Stimulated activated CD4-positive, alpha-beta T cell treated with anti-CD3 and anti-CD28 coated beads, TNF-alpha, amount 100 ng/mL, for 24 hours (primary cell): ENCODE measurements around the gene EPB42.
"Not testable (repeated sequence)": the region's sequence is repeated elsewhere in the genome, so short reads cannot be mapped to it uniquely, and the experiment has no call there.

ENCODE experiments used
- DNase-seq, 3 experiments: peaks; one replicate each; pipeline ENCODE4 v3.0.0-alpha.2; 2020; ENCODE audit warnings: low read depth in 3 of 3

The EPB42 gene

DNA sequence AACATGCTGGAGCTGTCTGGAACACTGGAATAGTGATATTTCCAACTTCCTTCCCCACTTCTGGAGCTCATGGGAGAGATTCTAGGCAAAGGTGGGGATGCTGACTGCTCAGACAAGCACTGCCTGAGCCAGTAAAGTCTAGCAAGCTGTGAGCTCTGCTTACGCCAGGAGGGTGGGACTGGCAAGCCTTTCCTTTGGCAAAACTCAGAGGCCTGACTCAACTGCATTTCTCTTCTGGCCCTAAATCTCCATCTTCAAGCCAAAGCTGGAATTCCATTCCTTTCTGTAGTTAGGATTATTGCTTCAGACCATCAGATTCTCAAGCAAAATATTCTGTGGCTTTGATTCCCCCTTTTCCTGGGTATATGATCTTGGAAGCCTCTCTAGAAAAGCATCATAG lies 20.3 kb upstream of the EPB42 start:
- DNase-seq = no peak

DNA sequence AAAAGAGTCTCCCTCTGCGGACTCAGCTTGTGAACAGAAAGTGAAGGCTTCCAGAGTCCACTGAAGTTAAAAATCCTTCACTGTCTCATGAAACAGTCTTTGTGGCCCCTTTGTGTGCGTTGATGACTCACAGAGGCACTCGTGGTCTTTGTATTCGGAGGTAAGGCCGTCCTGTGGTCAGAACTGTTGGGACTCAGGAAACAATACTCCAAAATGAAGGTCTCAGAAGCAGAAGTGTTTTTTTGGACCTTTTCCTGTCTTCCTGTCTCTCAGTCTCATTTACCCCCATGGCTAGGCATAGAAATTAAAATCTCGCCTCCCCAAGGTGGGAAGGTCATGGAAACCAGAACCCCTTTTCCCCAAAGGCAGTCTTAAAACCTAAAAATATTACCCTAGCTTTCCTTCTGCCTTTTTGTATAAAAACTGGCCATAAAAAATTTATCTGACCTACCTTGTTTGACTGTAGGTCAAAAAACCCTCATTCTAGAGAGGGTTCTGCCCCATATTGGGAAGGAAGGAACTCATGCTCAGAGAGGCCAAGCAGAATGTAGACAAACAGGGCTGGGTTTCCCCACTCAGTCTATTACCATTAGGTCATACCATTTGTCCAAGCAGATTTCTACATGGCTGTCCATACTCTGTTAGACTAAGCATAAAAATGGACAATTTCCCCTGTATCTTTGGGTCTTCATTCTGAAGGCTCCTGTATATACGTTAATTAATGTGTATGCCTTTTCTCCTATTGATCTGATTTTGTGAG lies 19.1 kb upstream of the EPB42 start:
- DNase-seq = no peak

DNA sequence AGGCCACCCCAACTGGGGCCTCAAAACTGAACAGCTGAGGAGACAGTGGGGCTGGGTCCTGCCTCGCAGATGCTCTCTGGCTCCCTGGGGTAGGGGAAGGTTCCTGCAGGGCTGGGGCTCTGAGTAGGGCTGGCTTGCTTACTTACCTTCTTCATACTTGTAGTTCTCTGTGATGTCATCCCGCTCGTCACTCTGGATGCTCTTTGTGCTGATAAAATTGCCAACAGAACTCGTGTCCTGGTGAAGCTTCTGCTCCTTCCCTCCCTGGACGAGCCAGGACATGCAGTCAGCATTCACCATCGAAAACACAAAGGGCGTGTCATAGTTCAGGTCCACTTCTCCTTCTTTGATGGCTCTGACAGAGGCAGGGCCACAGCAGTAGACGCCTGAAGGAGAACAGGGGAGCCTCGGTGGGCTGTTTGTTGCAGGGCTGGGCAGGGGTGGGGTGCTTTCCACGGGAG lies 17.9 kb upstream of the EPB42 start:
- no peak for DNase-seq

DNA sequence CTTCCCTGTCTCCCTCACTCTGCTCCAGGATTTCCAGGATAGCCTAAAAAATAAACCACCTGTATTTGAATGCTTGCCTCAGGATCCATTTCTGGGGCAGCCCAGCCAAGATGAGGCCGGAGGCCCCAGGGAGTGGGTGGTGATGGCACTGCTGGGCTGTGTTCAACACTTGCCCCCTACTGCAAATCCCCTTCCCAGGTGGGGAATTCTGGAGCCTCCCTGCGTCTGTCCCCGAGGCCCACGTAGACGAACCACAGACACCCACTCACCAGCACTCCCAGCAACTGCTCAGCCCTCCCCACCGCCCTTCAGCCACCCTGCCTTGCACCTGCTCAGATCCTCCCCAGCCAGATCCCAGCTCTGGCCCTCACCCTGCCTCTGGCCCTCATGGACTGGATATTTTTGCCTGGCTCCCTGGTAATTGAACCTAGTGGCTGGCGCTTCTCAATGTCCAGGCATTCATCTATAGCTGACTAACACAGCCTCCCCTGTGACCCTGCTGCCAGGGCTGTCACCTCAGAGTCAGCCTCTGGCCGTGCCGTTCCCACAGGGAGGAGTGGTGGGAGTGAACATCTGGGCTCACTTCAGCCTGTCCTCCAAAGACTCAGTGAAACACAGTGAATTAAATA lies 17.1 kb upstream of the EPB42 start:
- no peak for DNase-seq

DNA sequence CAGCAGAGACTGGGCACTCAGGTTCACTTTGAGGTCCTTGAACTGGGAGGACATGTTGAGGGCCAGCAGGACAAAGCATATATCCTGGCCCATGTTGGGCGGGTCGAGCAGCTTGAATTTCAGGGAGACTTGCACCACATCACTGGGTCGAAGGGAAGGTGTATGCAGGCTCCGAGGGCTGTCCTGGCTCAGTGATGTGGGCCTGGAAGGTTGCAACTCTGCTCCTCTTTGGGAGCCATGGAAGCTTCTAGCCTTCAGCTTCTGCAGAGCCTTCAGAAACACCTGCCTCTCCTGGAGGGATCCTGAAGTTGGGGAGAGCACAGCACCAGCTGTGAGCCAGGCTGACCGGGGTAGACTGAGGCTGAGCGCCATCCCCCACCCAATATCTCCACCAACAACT lies 14.7 kb upstream of the EPB42 start:
- no peak for DNase-seq

DNA sequence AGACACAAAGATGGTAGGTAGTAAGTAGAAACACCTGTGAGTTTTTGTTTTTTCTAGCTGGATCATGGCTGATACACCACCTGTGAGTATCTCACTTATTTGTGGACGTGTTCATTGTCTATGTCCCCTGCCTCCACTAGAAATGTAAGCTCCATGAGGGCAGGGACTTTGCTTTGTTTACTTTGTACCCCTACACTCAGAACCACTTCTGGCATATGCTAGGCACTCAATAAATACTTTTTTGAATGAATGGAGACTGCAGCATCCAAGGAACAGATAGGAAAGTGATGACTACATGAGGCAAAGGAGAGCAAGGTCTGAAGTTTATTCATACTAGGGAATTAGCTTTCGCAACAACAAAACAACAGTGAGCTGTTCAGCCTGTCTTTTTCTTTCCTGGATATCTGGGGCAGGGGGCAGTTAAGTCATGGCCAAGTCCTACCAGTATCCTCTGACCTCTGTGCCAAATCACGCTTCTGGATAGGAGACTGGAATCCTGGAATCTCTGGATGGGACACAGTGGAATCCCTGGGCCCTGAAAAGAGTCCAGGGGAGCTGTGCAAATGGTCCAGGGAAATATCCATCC lies 11.6 kb upstream of the EPB42 start:
- no peak for DNase-seq

DNA sequence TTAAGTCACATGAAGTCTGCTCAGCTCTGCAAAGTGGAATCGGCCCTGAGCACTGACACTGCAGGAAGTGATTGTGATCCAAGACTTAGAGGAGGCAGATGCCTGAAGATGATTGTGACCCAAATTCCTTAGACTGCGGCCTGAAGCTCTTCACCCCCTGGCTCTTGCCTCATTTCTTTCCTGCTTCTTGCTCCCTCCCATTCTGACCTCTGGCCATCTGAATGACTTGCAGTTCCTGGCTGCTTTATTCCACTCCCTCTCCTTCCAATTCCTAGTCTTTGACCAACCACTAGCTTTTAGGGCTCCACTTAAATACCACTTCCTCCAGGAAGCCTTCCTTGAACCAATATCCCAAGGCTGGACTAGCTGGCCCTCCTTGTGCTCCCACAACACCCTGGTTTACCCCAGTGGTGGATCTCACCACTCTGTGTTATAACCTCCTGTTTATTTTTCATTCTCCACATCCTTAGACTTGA lies 9.9 kb upstream of the EPB42 start:
- DNase-seq = no peak

DNA sequence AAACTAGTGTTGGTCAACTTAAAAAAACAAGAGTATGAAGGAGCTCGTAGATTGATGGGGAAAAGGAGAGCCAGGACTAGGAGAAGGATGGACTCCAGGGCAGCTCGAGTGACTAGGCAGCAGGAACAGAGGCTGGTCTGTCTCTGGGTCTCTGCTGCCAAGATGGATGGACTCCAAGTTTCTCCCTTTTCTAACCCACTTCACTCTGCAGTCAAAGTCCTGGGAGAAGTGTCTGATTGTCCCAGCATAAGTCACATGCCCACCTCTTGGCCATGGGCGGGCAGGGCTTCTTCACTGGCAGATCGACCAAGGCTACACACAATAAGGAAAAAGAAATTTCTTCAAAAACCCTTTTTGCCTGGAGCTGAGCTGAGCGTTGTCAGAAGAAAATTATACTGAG lies 9.2 kb upstream of the EPB42 start:
- no peak for DNase-seq

DNA sequence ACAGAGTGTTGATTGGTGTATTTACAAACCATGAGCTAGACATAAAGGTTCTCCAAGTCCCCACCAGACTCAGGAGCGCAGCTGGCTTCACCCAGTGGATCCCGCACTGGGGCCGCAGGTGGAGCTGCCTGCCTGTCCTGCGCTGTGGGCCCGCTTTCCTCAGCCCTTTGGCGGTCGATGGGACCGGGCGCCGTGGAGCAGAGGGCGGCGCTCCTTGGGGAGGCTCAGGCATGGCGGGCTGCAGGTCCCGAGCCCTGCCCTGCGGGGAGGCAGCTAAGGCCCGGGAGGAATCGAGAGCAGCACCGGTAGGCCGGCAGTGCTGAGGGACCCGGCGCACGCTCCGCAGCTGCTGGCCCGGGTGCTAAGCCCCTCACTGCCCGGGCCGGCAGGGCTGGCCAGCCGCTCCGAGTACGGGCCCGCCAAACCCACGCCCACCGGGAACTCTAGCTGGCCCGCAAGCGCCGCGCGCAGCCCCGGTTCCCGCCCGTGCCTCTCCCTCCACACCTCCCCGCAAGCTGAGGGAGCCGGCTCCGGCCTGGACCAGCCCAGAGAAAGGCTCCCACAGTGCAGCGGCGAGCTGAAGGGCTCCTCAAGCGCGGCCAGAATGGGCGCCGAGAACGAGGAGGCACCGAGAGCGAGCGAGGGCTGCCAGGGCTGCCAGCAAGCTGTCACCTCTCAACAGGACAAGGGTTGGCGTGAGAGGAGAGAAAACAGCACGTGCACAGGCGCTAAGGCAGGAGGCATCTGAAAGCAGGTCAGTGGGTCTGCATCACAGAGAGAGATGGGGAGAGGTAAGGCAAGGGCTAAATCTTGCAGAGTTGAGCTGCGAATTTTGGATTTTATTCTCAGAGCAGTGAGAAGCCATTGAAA lies 5.9 kb upstream of the EPB42 start:
- DNase-seq = no peak

DNA sequence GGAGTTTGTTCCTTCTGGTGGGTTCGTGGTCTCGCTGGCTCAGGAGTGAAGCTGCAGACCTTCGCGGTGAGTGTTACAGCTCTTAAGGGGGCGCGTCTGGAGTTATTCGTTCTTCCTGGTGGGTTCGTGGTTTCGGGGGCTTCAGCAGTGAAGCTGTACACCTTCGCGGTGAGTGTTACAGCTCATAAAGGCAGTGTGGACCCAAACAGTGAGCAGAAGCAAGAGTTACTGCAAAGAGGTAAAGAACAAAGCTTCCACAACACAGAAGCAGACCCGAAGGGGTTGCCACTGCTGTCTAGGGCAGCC lies 5.1 kb upstream of the EPB42 start:
- DNase-seq = not testable (repeated sequence)

DNA sequence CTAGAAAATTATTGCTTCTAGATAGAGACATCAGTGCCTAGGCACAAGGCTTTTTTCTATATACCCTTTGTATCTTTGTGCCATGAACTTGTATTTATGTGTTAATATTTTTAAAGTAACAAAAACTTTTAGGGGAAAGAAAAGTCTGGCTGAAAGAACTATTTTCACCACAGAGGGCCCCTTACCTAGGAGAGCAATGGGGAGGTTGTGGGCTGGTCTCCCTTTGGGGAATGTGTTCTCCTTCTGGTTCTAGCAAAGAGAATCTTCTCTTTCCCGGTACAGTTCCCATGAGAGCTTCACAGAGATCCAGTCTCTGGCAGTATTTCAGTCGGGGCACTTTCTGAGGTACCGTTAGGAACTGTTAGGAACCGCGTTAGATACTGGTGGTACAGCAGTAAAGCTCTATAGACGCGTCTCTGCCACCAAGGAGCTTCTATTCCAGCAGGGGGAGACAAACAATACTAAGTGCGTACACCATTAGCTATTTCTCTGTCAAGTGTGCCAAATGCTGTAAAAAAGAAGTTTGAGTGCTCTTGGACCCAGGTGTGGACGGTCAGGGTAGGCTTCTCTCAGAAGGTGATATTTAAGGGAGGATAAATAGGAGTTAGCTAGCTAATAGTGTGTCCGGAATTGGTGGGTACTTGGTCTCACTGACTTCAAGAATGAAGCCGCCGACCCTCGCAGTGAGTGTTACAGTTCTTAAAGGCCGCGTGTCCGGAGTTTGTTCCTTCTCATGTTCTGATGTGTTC lies 4.6 kb upstream of the EPB42 start:
- peak; percentile 8 to 22 (median 21) for DNase-seq

DNA sequence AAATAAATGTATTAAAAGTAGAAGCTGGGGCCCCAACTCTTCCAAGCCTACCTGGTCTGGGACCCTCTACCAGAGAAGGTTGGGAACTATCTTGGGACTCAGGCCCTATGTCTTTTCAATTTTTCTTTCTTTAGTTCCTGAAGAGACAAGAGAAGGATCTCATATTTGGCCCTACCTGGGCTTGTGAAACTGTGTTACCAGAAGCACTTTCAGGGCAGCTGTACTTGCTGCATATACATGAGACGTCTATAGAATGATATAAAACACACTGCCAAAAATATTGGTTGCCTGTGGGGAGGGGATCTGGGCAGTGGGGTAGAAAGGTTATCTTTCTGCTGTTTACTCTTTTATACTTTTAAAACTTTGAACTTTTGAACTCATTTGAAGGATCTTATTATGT lies 604 bp upstream of the EPB42 start:
- DNase-seq = no peak

DNA sequence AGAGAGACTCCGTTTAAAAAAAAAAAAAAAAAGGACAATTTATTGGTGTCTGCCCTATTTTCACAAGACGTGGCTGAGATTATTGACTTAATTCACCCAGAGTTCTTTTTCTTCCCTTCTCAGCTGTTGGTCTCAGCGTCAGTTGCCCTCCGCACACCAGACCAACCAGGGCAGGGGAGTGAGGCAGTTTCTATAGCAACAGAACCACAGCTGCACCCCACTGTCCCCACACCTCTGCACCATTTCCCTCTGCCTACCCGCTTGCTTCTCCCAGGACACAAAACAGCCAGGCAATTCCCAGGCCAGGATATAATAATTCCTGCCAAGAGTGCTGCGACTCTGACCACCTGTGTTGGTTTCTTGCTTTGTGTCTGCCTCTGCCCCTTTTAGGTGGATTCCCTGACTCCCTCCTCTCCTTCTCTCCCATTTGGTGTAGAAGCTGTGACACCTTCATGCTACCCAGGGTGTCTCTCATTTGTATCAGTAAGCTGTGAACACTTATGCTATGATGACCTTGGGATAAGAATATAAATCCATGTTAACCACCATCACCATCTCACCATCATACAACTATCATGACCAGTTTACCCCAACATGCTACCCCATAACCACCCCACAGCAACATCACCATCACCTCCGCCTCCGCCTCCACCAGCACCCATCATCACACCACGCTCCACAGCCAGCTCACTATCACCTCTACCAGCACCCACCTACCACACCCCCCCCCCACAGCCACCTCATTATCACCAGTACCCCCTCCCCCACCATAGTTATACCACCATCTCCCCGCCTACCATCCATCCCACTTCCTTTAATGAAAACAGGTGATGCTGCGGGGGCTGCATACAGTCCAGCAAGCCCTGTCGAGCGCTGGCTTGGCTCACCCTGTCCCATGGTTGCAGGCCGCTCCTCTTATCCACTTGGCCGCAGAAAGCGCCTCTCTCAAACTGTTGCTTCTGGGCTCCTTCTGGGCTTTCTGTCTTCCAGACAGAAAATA lies 589 bp downstream of the EPB42 start:
- DNase-seq = no peak

DNA sequence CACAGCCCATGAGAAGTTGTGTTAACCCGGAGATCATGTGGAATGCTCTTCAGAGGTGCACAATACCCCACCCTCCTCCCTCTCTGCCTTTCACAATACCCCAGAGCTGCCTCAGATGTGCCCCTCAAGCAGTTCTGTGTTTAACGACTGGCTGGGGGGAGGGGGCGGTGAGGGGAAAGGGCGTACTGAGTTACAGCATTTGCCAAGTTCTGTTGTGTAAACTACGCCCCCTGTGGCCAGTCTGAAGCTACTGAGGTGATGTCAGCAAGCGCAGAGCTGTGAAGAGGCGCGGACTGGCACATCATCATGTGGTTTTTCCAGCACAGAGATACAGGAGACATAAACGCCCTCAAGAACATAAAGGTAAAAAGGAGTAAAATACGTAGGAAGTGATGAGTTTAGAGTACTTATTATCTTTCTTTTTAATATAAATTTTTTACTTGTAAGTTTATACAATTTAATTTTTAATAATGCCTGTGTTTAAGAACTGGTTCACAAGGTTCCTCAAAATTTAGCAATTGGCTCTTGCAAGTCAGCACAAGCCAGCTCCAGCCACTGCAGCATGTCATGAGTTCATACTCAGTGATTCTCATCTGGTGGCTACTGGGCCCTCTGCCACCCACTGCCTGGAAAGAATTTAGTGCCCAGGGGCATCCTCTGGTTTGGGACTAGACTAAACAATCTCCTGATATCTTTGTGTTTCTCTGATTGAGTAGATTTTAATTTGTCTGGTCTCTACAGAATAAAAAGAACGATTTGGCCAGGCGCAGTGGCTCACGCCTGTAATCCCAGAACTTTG lies 1.7 kb downstream of the EPB42 start:
- no peak for DNase-seq

DNA sequence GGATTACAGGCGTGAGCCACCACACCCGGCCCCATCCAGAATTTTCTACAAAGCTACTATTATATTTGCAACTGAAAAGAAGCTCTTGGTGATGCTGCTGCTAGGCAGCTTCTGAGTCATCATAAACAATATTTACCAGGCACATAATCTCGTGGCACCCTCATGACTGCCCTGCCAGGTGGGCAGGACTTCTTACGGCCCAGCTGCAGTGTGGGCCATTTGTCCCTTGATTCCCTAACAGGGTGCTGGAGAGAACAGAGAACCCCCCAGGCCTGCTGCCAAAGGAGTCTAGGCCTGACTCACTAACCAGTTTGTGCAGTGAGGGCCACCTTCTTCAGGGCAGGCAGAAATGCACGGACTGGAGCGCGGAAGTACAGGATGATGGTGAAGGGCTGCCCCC lies 4.9 kb downstream of the EPB42 start:
- DNase-seq = no peak

DNA sequence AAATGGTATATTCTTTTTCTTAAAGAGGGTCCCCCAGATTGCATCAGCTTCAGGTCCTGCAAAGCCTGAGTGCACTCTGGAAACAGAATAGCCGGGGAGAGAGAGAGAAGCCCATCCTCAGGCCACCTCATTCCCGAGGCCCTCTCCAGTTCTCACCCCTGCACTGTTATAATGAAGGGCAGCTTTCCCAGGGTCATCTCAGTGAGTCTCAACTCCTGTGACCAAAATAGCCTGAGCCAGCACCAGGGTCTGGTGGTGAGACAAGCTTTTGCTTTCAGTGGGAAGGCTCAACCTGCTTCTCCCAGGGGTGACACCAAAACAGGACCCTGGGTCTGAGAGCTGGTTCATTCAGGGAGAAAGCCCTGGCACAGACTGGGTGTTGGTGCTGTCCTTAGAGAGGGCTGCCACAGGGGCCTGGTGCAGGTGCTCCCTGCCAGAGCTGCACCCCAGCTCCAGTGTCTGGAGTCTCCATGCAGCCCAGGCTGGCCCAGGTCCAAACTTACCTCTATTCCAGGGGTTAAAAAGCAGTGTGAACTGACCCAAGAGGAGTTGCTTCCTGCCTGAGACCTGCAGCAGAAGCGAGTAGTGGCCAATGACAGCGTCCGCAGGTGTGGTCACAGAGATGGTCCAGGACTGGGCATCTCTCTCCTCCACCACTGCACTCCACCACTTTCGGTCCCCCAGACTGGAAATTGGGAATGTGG lies 6.1 kb downstream of the EPB42 start:
- DNase-seq = no peak

DNA sequence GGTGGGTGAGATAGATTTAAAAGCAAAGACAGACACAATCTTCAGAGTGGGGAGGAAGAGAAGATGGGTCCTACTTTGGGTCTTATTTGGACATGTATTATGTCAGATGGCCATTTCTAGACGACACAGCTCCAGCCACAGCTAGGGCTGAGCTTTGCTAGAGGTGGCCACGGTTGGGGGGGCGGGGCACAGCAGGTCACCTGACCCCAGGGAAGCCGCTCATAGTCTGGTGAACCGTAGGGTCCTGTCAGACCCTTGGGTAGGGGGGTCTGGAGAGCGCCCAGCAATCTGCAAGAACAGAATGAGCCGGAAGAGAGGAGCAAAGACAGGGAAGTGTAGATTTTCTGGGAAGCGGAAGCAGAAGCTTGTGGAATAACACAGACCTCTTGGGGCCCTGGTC lies 6.6 kb downstream of the EPB42 start:
- DNase-seq = no peak

DNA sequence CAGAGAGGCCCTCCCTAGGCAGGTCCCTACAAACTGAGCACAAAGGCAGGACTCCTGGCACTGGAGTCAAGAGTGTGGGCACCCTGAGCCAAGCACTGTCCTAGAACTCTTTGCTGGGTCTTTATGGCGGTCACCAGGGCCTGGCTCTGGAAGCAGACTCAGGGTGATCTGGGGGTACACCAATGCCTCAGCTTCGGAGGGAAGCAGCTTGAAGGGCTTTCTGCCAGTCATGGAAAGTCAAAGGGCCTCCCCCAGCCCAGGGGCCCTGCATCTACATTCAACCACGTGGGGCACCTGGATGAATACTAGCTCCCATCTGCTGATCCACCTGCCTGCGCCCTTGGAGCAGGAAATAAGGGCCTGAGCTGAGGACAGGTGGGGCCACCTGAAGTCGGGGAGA lies 7.4 kb downstream of the EPB42 start:
- no peak for DNase-seq

DNA sequence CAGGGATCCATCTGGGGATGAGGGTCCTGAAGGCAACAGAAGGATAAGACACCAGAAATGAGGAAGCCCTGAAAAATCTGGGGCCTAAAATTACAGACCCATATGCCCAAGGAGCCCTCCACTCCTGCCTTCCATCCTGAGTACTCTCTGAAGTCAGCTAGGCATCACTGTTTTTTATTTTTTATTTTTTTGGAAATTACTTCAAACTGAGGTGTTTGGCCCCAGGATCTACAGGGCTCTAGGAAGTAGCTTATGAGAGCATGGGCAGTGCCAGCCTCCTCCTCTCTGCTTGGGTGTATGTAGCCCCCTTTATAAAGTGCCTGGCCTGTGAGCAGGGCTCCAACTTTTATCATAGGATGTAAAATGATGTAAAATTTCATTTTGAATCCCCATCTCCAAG lies 7.9 kb downstream of the EPB42 start:
- no peak for DNase-seq
